Vagina (tissue), 2 donors: ENCODE data around the gene UBE3A. TPM values are rescaled to one million over a fixed set of nuclear protein-coding genes. Genes with fewer than 3 reads are reported as not detected.

Source experiments
- DNase-seq, 2 donors: peaks; one replicate each; pipeline ENCODE4 v3.0.0-alpha.2; 2017; ENCODE audit errors: extremely low spot score in 2 of 2
- H3K27ac ChIP-seq: fragments of 200-600 bp; sonication (generic); one replicate; pipeline ENCODE4 v1.5.1; 2019
- H3K27me3 ChIP-seq: fragments of 200-600 bp; sonication (generic); one replicate; pipeline ENCODE4 v1.5.1; 2019
- H3K36me3 ChIP-seq, 2 donors: fragments of 200-600 bp; sonication (generic); one replicate each; pipeline ENCODE4 v1.5.1; 2017 to 2019
- H3K4me1 ChIP-seq: fragments of 200-600 bp; sonication (generic); one replicate; pipeline ENCODE4 v1.5.1; 2019
- H3K4me3 ChIP-seq, 2 donors: fragments of 200-600 bp; sonication (generic); 1 replicate in 1 of 2; 2 replicates in 1 of 2; pipeline ENCODE4 v1.5.1; 2016 to 2019
- H3K9me3 ChIP-seq: fragments of 200-600 bp; sonication (generic); one replicate; pipeline ENCODE4 v1.5.1; 2019
- CTCF ChIP-seq, 3 experiments: fragments of 450-650 bp in 2 of 3; fragments of 200-600 bp in 1 of 3; sonication (generic) in 1 of 3; IDR thresholded peaks; one replicate each; pipeline ENCODE4 v1.5.1; 2017 to 2019; ENCODE audit warnings: antibody characterized with exemption in 3 of 3, mild to moderate bottlenecking in 2 of 3, moderate library complexity in 2 of 3
- POLR2A ChIP-seq, 2 donors: fragments of 450-650 bp; IDR thresholded peaks; one replicate each; pipeline ENCODE4 v1.6.1; 2017; ENCODE audit warnings: antibody characterized with exemption in 2 of 2, mild to moderate bottlenecking in 2 of 2, moderate library complexity in 2 of 2
- POLR2AphosphoS5 ChIP-seq, 2 donors: sonication (generic); formaldehyde crosslinking; IDR thresholded peaks; one replicate each; pipeline ENCODE4 v1.9.0; 2017; ENCODE audit warnings: antibody characterized with exemption in 2 of 2, mild to moderate bottlenecking in 2 of 2, low read depth in 1 of 2; ENCODE audit not compliant: insufficient read depth in 1 of 2
- intact Hi-C: fragments of 100-400 bp; cut with DNase I; formaldehyde crosslinking; loops from one replicate; pipeline ENCODE4 v1.15.1; 2023
- total RNA-seq: library from RNA; depleted of rRNA; stranded (reverse); fragments of >200 nt; gene quantifications from one replicate; pipeline ENCODE4 v1.2.3, GENCODE V29; 2016

The UBE3A gene
- total RNA-seq, 1 donor from 2014 or later, result 71.9 TPM

GRCh38 chr15:25327686-25328085, 111.1 kb downstream of the UBE3A start:
- H3K9me3 ChIP-seq, result no peaks in the 10 kb centered on the region
- no peak overlapping the region for H3K4me3 ChIP-seq
- no peak overlapping the region for H3K27ac ChIP-seq
- no peaks in the 10 kb centered on the region for H3K4me1 ChIP-seq
- intact Hi-C loops, result no loop called here
- no peak for DNase-seq
- H3K36me3 ChIP-seq, result no peaks in the 10 kb centered on the region
- no peaks in the 10 kb centered on the region for H3K27me3 ChIP-seq
- no peak for TF ChIP-seq CTCF (IDR thresholded peaks at IDR 0.05)
- no peak for TF ChIP-seq POLR2A (IDR thresholded peaks at IDR 0.05)
- TF ChIP-seq POLR2AphosphoS5 (IDR thresholded peaks at IDR 0.05; ENCODE audit: insufficient read depth in 1 of 2, low read depth in 1 of 2), result no peak

- no peak overlapping the region for H3K27ac ChIP-seq
- DNase-seq, result no peak
- no peak overlapping the region for H3K4me3 ChIP-seq
- no peaks in the 10 kb centered on the region for H3K36me3 ChIP-seq
- no peak for TF ChIP-seq CTCF (IDR thresholded peaks at IDR 0.05)
- no peak for TF ChIP-seq POLR2A (IDR thresholded peaks at IDR 0.05)
- TF ChIP-seq POLR2AphosphoS5 (IDR thresholded peaks at IDR 0.05; ENCODE audit: insufficient read depth in 1 of 2, low read depth in 1 of 2), result no peak
- H3K27me3 ChIP-seq, result no peaks in the 10 kb centered on the region
- H3K9me3 ChIP-seq, result peaks cover 13% of the 10 kb centered on the region
- intact Hi-C loops, result no loop called here
- no peaks in the 10 kb centered on the region for H3K4me1 ChIP-seq
These were observed 113.6 kb downstream of the UBE3A start for GRCh38 chr15:25325187-25325586.

GRCh38 chr15:25323420-25323819, 115.4 kb downstream of the UBE3A start:
- H3K27me3 ChIP-seq, result no peaks in the 10 kb centered on the region
- peaks cover 13% of the 10 kb centered on the region for H3K9me3 ChIP-seq
- intact Hi-C loops, result no loop called here
- DNase-seq, result no peak
- no peaks in the 10 kb centered on the region for H3K4me1 ChIP-seq
- H3K4me3 ChIP-seq, result no peak overlapping the region
- H3K27ac ChIP-seq, result no peak overlapping the region
- TF ChIP-seq POLR2A (IDR thresholded peaks at IDR 0.05), result no peak
- no peak for TF ChIP-seq POLR2AphosphoS5 (IDR thresholded peaks at IDR 0.05; ENCODE audit: insufficient read depth in 1 of 2, low read depth in 1 of 2)
- TF ChIP-seq CTCF (IDR thresholded peaks at IDR 0.05), result no peak
- no peaks in the 10 kb centered on the region for H3K36me3 ChIP-seq

- intact Hi-C loops, result no loop called here
These were observed 151.0 kb downstream of the UBE3A start for GRCh38 chr15:25287823-25288222.

More at GRCh38 chr15:25287823-25288222, 151.0 kb downstream of the UBE3A start:
- no peak for DNase-seq
- Histone ChIP-seq H3K36me3 (no peaks in the 10 kb centered on the region), H3K9me3 (peaks cover 5% of the 10 kb centered on the region), H3K4me1 (no peaks in the 10 kb centered on the region), H3K4me3 (no peak overlapping the region), H3K27ac (no peak overlapping the region), H3K27me3 (no peaks in the 10 kb centered on the region)
- TF ChIP-seq POLR2A (IDR thresholded peaks at IDR 0.05), result no peak
- no peak for TF ChIP-seq POLR2AphosphoS5 (IDR thresholded peaks at IDR 0.05; ENCODE audit: insufficient read depth in 1 of 2, low read depth in 1 of 2)
- no peak for TF ChIP-seq CTCF (IDR thresholded peaks at IDR 0.05)
